Left ventricle myocardium superior (tissue), 1 donor: ENCODE results near the gene SLC7A11. TPM values are rescaled to one million over a fixed set of nuclear protein-coding genes. Genes with fewer than 3 reads are reported as not detected.
A peak's percentile ranks its signal among the peaks of the same experiment; 100 is the strongest.
"Not testable (repeated sequence)": the region's sequence is repeated elsewhere in the genome, so short reads cannot be mapped to it uniquely, and the experiment has no call there.

Source experiments
- ATAC-seq: fragments of 200-7000 bp; cut with Tn5 transposase; one replicate; pipeline ENCODE4 v1.9.1; 2020; ENCODE audit warnings: mild to moderate bottlenecking, moderate library complexity
- DNase-seq: peaks from one replicate; pipeline ENCODE4 v3.0.0-alpha.2; 2020
- intact Hi-C: fragments of 100-400 bp; cut with micrococcal nuclease; formaldehyde crosslinking; loops from one replicate; pipeline ENCODE4 v1.11.0; 2022
- total RNA-seq: library from RNA; stranded (reverse); fragmentation: NEBNext Ultra II Directional; extraction: Animal tissue kit (Norgen Biotek cat#: 25700); gene quantifications from one replicate; pipeline ENCODE4 v1.2.1, GENCODE V29; 2021
- donor health status: DM: no; HTN: yes; CAD: no; lungs with severe emphysema.

The SLC7A11 gene
- total RNA-seq, 1 donor from 2014 or later, result 0.20 TPM

GRCh38 chr4:138222046-138222445 is 20.1 kb downstream of the SLC7A11 start:
- no peak for DNase-seq
- intact Hi-C loops, result no loop called here
- no peak for ATAC-seq

- intact Hi-C loops, result no loop called here
- ATAC-seq, result no peak
- DNase-seq, result no peak
These were observed 23.2 kb downstream of the SLC7A11 start for GRCh38 chr4:138218976-138219375.

- ATAC-seq (peak; percentile 78), DNase-seq (peak; percentile 41)
- intact Hi-C loops, result no loop called here
These were observed 24.6 kb downstream of the SLC7A11 start for GRCh38 chr4:138217567-138217966.

GRCh38 chr4:138216272-138216867 is 25.8 kb downstream of the SLC7A11 start:
- intact Hi-C loops, result no loop called here
- ATAC-seq (no peak), DNase-seq (no peak)

DNA sequence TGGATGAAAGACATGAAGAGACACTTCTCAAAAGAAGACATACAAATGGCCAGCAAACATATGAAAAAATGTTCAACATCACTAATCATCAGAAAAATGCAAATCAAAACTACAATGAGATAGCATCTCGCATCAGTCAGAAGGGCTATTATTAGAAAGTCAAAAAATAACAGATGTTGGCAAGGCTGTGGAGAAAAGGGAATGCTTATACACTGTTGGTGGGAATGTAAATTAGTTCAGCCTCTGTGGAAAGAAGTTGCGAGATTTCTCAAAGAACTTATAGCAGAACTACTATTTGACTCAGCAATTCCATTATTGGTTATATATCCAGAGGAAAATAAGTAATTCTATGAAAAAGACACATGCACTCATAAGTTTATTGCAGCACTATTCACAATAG is 31.6 kb downstream of the SLC7A11 start:
- intact Hi-C loops, DNase-seq, ATAC-seq: not testable (repeated sequence)

- ATAC-seq (no peak), DNase-seq (no peak)
- intact Hi-C loops, result no loop called here
These were observed 33.1 kb downstream of the SLC7A11 start for GRCh38 chr4:138209094-138209493.

GRCh38 chr4:138205531-138206233 is 36.5 kb downstream of the SLC7A11 start:
- ATAC-seq (peak; percentile 26), DNase-seq (no peak)
- intact Hi-C loops, result no loop called here

- no peak for DNase-seq
- no peak for ATAC-seq
- intact Hi-C loops, result no loop called here
These were observed 37.6 kb downstream of the SLC7A11 start for GRCh38 chr4:138204507-138204906.

GRCh38 chr4:138202686-138203085 is 39.5 kb downstream of the SLC7A11 start:
- DNase-seq, result no peak
- intact Hi-C loops, result no loop called here
- ATAC-seq, result no peak

GRCh38 chr4:138200236-138200590 is 41.9 kb downstream of the SLC7A11 start:
- intact Hi-C loops, result no loop called here
- DNase-seq, result no peak
- no peak for ATAC-seq

GRCh38 chr4:138199568-138200235 is 42.4 kb downstream of the SLC7A11 start:
- intact Hi-C loops, result no loop called here
- no peak for ATAC-seq
- DNase-seq, result no peak

GRCh38 chr4:138196153-138196552 is 46.0 kb downstream of the SLC7A11 start:
- intact Hi-C loops, result no loop called here
- ATAC-seq (peak; percentile 93), DNase-seq (peak; percentile 15)

GRCh38 chr4:138193963-138194362 is 48.2 kb downstream of the SLC7A11 start:
- intact Hi-C loops, result no loop called here
- peak; percentile 83 for ATAC-seq

DNA sequence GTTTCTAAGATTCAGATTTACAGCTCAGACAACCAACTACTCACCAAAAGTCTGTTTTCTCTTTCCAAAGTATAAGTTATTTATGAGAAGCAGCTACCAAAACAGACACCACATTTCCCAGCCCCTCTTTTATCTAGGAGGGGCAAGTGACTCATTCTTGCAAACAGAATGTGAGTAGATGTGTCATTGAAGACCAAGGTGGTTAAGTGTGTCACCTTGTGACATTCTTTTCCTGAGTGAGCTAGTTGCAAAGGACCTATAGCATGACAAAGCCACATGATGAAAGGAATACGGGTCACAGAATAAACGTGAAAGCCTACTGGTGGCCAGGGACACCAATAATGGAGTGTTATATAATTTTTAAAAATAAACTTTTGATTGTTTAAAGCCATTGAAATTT is 50.0 kb downstream of the SLC7A11 start:
- no peak for ATAC-seq
- no peak for DNase-seq
- intact Hi-C loops, result no loop called here

More at GRCh38 chr4:138193963-138194362, 48.2 kb downstream of the SLC7A11 start:
- no peak for DNase-seq

- DNase-seq, result no peak
- intact Hi-C loops, result no loop called here
- ATAC-seq, result no peak
These were observed 51.7 kb downstream of the SLC7A11 start for GRCh38 chr4:138190452-138190858.

GRCh38 chr4:138189206-138189605 is 52.9 kb downstream of the SLC7A11 start:
- intact Hi-C loops, result loop anchor here (10.0 kb wide), 1 partner anchor 496 kb away; no protein-coding TSS in a partner anchor
- ATAC-seq (no peak), DNase-seq (no peak)

DNA sequence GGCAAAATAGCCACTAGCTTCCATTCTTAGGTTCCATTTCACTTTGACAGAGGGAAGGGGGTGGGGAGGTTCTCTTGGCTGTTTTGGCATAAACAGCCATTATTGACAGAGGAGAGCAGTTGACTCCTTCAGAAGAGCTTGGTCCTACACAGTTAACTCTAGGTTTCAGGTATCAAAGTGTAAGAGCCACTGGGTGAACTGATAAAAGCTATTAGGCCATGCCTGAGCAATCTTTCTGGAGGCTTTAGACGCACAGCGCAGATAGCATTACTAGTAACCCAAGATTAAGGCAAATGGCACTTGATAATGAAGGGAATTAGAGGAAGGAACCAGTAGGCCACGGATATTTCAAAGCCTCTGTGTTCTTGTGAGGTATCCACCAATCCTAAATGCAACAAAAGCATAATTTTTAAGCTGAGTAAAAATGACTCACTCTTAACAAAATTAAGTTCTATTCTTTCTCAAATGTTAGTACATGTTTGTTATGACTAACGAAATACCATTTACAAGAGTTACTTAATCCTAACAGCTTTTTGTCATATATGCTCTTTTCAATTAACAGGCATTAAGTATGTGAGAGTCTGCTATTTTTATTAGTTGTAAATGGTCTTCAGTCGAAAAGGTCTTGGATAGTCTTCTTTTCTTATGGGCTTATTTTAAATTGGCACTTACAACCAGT is 53.6 kb downstream of the SLC7A11 start:
- DNase-seq (no peak), ATAC-seq (no peak)
- intact Hi-C loops, result loop anchor here (10.0 kb wide), 1 partner anchor 496 kb away; no protein-coding TSS in a partner anchor

GRCh38 chr4:138185859-138186645 is 56.1 kb downstream of the SLC7A11 start:
- peak; percentile 35 for ATAC-seq
- no peak for DNase-seq

DNA sequence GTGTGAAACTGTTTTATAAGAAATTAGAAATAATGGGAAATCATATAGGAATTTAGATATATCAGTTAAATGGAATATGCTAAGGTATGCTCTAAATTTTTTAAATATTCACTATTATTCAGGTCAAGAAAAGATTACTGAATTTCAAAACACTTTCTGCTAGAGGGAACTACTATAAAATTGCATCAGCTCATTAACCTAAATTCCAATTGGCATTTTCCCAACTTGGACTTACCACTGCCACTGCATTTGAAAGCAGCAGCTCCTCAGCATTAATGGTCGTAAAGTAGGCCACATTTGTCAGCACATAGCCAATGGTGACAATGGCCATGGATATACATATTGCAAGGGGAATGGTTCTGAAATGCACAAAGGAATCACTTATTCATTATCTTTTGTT is 57.3 kb downstream of the SLC7A11 start:
- intact Hi-C loops, result loop anchor here (5.0 to 10.0 kb wide), 2 partner anchors 148 to 500 kb away; no protein-coding TSS in a partner anchor
- no peak for ATAC-seq
- DNase-seq, result no peak

More at GRCh38 chr4:138185859-138186645, 56.1 kb downstream of the SLC7A11 start:
- intact Hi-C loops, result loop anchor here (10.0 kb wide), 1 partner anchor 499 kb away; no protein-coding TSS in a partner anchor
